Nephron progenitor cell (in vitro differentiated cells): ENCODE results near the gene TMEM127.

Experiments used
- DNase-seq: peaks from one replicate; pipeline ENCODE4 v3.0.0; 2021
- H3K27ac Mint-ChIP-seq: 2 replicates; pipeline ENCODE4 v1.8.0; 2021; ENCODE audit warnings: mild to moderate bottlenecking, moderate library complexity, mixed read lengths
- H3K27me3 Mint-ChIP-seq: 2 replicates; pipeline ENCODE4 v1.8.0; 2021; ENCODE audit warnings: mild to moderate bottlenecking, low read depth, mixed read lengths; ENCODE audit not compliant: poor library complexity
- H3K36me3 Mint-ChIP-seq: 2 replicates; pipeline ENCODE4 v1.8.0; 2021; ENCODE audit warnings: low read depth, mixed read lengths
- H3K4me1 Mint-ChIP-seq: 2 replicates; pipeline ENCODE4 v1.8.0; 2021; ENCODE audit warnings: mixed read lengths
- H3K4me3 Mint-ChIP-seq: 2 replicates; pipeline ENCODE4 v1.8.0; 2021; ENCODE audit warnings: mild to moderate bottlenecking, moderate library complexity, mixed read lengths
- H3K9me3 Mint-ChIP-seq: 2 replicates; pipeline ENCODE4 v1.8.0; 2021; ENCODE audit warnings: mild to moderate bottlenecking, moderate library complexity, mixed read lengths
- TF ChIP-seq, protein P1 (sequence below): fragments of 200-600 bp; sonication (generic); IDR thresholded peaks from 2 replicates; pipeline ENCODE4 v1.5.0; 2021; ENCODE audit warnings: antibody characterized with exemption

The TMEM127 gene, protein sequence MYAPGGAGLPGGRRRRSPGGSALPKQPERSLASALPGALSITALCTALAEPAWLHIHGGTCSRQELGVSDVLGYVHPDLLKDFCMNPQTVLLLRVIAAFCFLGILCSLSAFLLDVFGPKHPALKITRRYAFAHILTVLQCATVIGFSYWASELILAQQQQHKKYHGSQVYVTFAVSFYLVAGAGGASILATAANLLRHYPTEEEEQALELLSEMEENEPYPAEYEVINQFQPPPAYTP

DNA sequence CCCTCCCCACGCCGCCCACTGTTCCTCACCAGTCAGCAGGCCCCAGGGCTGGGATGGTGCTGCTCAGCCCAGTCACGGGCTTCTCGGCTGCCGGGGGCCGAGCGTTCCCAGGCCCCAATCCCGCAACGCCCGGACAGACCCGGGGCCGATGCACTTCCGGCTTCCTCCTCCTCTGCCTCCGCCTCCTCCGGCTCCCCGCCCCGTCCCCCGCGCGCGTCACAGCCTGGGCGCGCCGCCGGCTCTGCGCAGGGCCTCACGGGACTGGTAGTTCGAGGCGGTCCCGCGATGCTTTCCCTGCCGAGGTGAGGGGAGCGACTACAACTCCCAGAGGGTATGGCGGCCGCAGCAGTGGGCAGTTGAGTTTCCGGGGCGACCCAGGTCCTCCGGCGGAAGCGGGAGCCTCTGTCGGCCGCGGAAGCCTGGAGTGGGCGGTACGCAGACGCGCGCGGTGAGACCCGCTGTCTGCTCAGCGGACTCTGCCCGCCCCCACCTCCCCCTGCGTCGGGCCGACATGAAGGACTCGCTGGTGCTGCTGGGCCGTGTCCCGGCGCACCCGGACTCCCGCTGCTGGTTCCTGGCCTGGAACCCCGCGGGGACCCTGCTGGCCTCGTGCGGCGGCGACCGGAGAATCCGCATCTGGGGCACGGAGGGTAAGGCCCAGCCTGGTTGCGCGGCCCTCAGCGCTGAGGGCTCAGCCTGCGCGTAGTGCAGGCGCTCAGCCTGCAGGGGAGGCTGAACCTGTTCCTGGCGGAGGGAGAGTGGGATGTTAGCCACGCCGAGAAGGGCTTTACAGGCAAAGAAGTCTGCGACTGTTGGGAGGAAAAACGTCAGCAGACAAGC is at the start of gene TMEM127, which contains the start of gene CIAO1:
Gene TMEM127, minus strand, starts transcription at position 158 of the 840 bp plus-strand sequence. CDS start 616 bp downstream, outside the sequence.
Gene CIAO1, plus strand, starts transcription at position 386 of the 840 bp plus-strand sequence. Its CDS starts 126 bp downstream, at position 512.
- H3K36me3 Mint-ChIP-seq, result peaks cover 24% of the 10 kb centered on the region
- peaks cover 37% of the 10 kb centered on the region for H3K4me1 Mint-ChIP-seq
- no peaks in the 10 kb centered on the region for H3K27me3 Mint-ChIP-seq
- H3K4me3 Mint-ChIP-seq, result peak within 1 kb of the TSS; percentile 100
- no peaks in the 10 kb centered on the region for H3K9me3 Mint-ChIP-seq
- H3K27ac Mint-ChIP-seq, result peak within 1 kb of the TSS; percentile 98
- DNase-seq, result peak; percentile 97
- TF ChIP-seq, protein P1, sequence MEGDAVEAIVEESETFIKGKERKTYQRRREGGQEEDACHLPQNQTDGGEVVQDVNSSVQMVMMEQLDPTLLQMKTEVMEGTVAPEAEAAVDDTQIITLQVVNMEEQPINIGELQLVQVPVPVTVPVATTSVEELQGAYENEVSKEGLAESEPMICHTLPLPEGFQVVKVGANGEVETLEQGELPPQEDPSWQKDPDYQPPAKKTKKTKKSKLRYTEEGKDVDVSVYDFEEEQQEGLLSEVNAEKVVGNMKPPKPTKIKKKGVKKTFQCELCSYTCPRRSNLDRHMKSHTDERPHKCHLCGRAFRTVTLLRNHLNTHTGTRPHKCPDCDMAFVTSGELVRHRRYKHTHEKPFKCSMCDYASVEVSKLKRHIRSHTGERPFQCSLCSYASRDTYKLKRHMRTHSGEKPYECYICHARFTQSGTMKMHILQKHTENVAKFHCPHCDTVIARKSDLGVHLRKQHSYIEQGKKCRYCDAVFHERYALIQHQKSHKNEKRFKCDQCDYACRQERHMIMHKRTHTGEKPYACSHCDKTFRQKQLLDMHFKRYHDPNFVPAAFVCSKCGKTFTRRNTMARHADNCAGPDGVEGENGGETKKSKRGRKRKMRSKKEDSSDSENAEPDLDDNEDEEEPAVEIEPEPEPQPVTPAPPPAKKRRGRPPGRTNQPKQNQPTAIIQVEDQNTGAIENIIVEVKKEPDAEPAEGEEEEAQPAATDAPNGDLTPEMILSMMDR, result peak; percentile 22

DNA sequence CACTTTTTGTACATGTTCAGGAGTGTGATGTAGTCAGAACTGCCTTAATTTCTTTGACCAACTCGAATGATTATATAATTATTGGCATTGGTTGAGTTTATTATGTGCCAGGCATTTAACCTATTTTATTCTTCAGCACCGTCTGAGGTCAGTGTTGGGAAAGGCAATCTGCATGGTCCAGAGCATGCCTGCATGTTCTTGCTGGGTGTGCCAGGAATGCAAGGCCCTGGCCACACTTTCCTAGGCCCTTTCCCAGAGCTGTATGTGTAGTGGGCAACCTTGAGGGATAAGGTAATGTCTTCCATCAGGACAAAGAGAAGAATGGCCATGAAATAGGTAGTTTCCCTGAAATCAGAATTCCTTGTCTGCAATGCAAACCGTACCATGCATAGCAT is 49.2 kb upstream of the TMEM127 start:
- H3K4me3 Mint-ChIP-seq, result no peak overlapping the region
- H3K27me3 Mint-ChIP-seq, result peaks cover 29% of the 10 kb centered on the region
- H3K36me3 Mint-ChIP-seq, result no peaks in the 10 kb centered on the region
- H3K27ac Mint-ChIP-seq, result peak overlapping the region; percentile 98
- H3K9me3 Mint-ChIP-seq, result no peaks in the 10 kb centered on the region
- peaks cover 25% of the 10 kb centered on the region for H3K4me1 Mint-ChIP-seq
- TF ChIP-seq, protein P1, result no peak
- no peak for DNase-seq

DNA sequence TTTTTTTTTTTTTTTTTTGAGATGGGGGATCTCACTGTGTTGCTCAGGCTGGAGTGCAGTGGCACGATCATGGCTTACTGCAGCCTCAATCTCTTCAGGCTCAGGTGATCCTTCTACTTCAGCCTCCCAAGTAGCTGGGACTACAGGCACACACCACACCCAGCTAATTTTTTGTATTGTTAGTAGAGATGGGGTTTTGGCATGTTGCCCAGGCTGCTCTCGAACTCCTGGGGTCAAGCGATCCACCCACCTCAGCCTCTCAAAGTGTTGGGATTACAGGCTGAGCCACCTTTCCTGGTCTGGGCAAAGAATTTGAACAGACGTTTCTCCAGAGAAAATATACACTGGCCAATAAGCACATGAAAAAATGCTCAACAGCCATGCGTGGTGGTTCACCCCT is 42.5 kb upstream of the TMEM127 start:
- DNase-seq, result no peak
- Mint-ChIP-seq H3K27ac (no peak overlapping the region), H3K4me1 (peaks cover 31% of the 10 kb centered on the region), H3K9me3 (no peaks in the 10 kb centered on the region), H3K36me3 (peaks cover 16% of the 10 kb centered on the region), H3K27me3 (peaks cover 12% of the 10 kb centered on the region), H3K4me3 (no peak overlapping the region)
- TF ChIP-seq, protein P1, result no peak

DNA sequence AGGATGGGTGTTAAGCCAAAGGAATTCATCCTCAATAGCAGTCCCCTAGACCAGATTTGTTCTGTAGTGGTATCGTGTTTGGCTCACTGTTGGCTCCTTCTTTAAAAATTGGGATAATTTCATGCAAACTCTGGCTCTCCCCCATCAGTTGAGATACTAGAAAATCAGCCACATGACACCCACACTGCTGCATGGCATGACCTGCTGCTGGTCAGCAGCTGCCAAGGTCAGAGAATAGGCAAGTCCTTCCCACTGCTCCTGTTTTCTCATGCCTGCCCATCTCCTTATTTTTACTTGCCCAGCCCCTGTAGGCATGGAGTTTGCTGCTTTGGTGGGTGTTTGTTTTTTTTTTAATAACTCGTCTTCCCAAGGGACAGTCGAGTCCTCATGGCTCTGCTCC is 40.6 kb upstream of the TMEM127 start:
- TF ChIP-seq, protein P1, result no peak
- peak overlapping the region; percentile 100 for H3K4me3 Mint-ChIP-seq
- H3K27me3 Mint-ChIP-seq, result peaks cover 6% of the 10 kb centered on the region
- H3K4me1 Mint-ChIP-seq, result peaks cover 47% of the 10 kb centered on the region
- peaks cover 35% of the 10 kb centered on the region for H3K36me3 Mint-ChIP-seq
- no peak for DNase-seq
- no peaks in the 10 kb centered on the region for H3K9me3 Mint-ChIP-seq
- H3K27ac Mint-ChIP-seq, result peak overlapping the region; percentile 95

DNA sequence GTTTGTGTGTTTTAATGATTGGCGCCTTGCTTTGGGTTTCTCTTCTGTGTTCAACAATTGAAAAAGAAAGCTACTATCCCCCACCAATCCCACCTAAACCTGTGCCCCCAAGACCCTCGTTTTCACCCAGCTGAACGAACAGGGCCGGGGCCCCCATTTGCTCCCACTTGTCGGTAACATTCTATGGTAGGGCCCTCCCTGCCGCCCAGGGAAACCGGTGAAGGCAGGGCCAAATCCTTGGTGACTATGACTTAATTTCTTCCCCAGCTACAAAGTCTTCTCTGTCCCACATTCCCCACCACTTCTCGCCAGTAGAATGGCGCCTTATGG is 40.1 kb upstream of the TMEM127 start:
- Mint-ChIP-seq H3K4me1 (peaks cover 47% of the 10 kb centered on the region), H3K36me3 (peaks cover 39% of the 10 kb centered on the region), H3K27me3 (peaks cover 4% of the 10 kb centered on the region), H3K27ac (peak overlapping the region; percentile 95), H3K4me3 (peak overlapping the region; percentile 100), H3K9me3 (no peaks in the 10 kb centered on the region)
- TF ChIP-seq, protein P1, result no peak
- DNase-seq, result no peak
